Anterior cingulate cortex (tissue), 58 donors: Measurements from ENCODE around the gene ISCU.

Source experiments
- DNase-seq, 58 donors: peaks; one replicate each; lab custom pipeline; 2025; lab: John Stamatoyannopoulos, UW

ISCU gene

GRCh38 chr12:108562348-108563135 lies at the start of gene ISCU:
Gene ISCU (plus strand): TSS chr12:108562596. CDS start chr12:108562623, 27 bp downstream.
- DNase-seq = peak; percentile 73 to 99 (median 97)

- DNase-seq = no peak
Measured at GRCh38 chr12:108514468-108514972, 47.9 kb upstream of the ISCU start.

- DNase-seq = peak; percentile 95 to 100 (median 99)
Measured at GRCh38 chr12:108514973-108515814, 47.2 kb upstream of the ISCU start, which contains the start of gene FICD. Gene FICD (plus strand): TSS chr12:108515277. CDS start chr12:108516973, 1,696 bp downstream.

- no peak for DNase-seq
Measured at GRCh38 chr12:108515916-108516315, 46.5 kb upstream of the ISCU start.

GRCh38 chr12:108516511-108517275 lies 45.7 kb upstream of the ISCU start:
- DNase-seq = no peak

GRCh38 chr12:108517288-108518100 lies 44.9 kb upstream of the ISCU start:
- DNase-seq = no peak

- no peak for DNase-seq
Measured at GRCh38 chr12:108518101-108518715, 44.2 kb upstream of the ISCU start.

- DNase-seq = no peak
Measured at GRCh38 chr12:108518716-108519496, 43.5 kb upstream of the ISCU start.

GRCh38 chr12:108519558-108519957 lies 42.8 kb upstream of the ISCU start:
- DNase-seq = peak in 1 of 58 donors; percentile 8

GRCh38 chr12:108523365-108523764 lies 39.0 kb upstream of the ISCU start:
- peak in 12 of 58 donors; percentile 10 to 39 (median 16) for DNase-seq

GRCh38 chr12:108525681-108526080 lies 36.7 kb upstream of the ISCU start:
- no peak for DNase-seq

- peak in 1 of 58 donors; percentile 23 for DNase-seq
Measured at GRCh38 chr12:108526482-108527165, 35.8 kb upstream of the ISCU start.

GRCh38 chr12:108527166-108527496 lies 35.3 kb upstream of the ISCU start:
- DNase-seq = no peak

GRCh38 chr12:108530161-108530560 lies 32.2 kb upstream of the ISCU start:
- no peak for DNase-seq

- DNase-seq = no peak
Measured at GRCh38 chr12:108531929-108532848, 30.2 kb upstream of the ISCU start.

- DNase-seq = no peak
Measured at GRCh38 chr12:108538146-108538545, 24.2 kb upstream of the ISCU start.
